Measurements from ENCODE around the gene TRERF1.
A peak's percentile ranks its signal among the peaks of the same experiment; 100 is the strongest.

TRERF1 gene

DNA sequence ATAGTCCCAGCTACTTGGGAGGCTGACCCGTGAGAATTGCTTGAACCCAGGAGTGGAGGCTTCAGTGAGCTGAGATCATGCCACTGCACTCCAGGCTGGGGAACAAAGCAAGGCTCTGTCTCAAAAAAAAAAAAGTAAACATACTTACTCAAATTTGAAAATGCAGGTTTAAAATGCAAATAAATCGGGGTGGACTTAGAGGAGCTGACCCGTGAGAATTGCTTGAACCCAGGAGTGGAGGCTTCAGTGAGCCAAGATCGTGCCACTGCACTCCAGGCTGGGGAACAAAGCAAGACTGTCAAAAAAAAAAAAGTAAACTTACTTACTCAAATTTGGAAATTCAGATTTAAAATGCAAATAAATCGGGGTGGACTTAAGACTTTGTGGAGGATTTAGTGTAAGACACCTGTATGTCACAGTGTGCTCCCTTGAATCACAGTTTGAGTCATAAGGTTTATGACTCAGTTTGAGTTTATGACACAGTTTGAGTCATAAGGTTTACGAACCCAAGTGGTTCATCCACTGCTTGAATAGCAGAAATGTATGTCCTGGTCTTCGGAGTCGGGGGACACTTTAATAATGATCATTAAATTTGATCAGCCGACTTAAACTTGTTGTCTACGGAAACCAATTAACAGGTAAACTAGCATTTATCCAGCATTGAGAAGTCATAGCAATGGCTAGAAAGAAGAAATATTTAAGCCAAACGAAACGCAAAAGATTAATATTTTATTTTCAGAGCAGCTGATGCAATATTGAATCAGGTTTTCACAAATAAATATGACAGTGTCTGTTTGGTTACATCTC lies 227.3 kb downstream of the TRERF1 start:
- H3K4me3 ChIP-seq (ENCODE audit: low read depth, low read length), result no peak overlapping the region
- H3K9me3 ChIP-seq (ENCODE audit: control insufficient read depth, insufficient read depth, low read depth, low read length), result no peaks in the 10 kb centered on the region
- ChIA-PET CTCF (interaction anchor here (0.8 to 5.2 kb wide), 3 partner anchors 10 to 323 kb away, joined by 3 to 46 read pairs (median 21); no protein-coding TSS in a partner anchor), POLR2A (interaction anchor here (0.6 to 0.7 kb wide), 2 partner anchors 54 to 437 kb away, joined by 3 read pairs; partner anchors contain the start of gene TOMM6)
- H3K27ac ChIP-seq (ENCODE audit: extremely low read depth, low read depth, low read length), result 0 out of 2 replicates have a peak overlapping the region, but pooled peaks have one; percentile 6
- peaks cover 16% of the 10 kb centered on the region for H3K4me1 ChIP-seq (ENCODE audit: control insufficient read depth, insufficient read depth, low read length)
- no peaks in the 10 kb centered on the region for H3K36me3 ChIP-seq (ENCODE audit: control insufficient read depth in 2 of 2, insufficient read depth in 1 of 2, low read length in 2 of 2)
- TF ChIP-seq ZNF335 (tag by site-specific recombination; conservative IDR thresholded peaks at IDR 0.05) (peak; percentile 68), ZNF10 (tag by site-specific recombination; IDR thresholded peaks at IDR 0.05) (peak; percentile 72; the same call in 1 of the 2 replicates), KLF16 (tag by site-specific recombination; IDR thresholded peaks at IDR 0.05) (no peak), WT1 (tag by site-specific recombination; IDR thresholded peaks at IDR 0.05) (0 out of 2 replicates have a peak, but pooled peaks have one; percentile 10), ZNF600 (tag by site-specific recombination; IDR thresholded peaks at IDR 0.05) (0 out of 2 replicates have a peak, but pooled peaks have one; percentile 28), ZXDB (tag by site-specific recombination; IDR thresholded peaks at IDR 0.05) (0 out of 2 replicates have a peak, but pooled peaks have one; percentile 24), PRDM1 (tag by site-specific recombination; IDR thresholded peaks at IDR 0.05) (no peak), ZNF280C (tag by site-specific recombination; IDR thresholded peaks at IDR 0.05) (no peak), ZNF18 (tag by site-specific recombination; IDR thresholded peaks at IDR 0.05) (no peak), ZNF398 (tag by site-specific recombination; IDR thresholded peaks at IDR 0.05) (no peak; the same call in 1 of the 2 replicates), ZNF324 (tag by site-specific recombination; IDR thresholded peaks at IDR 0.05) (no peak), INSM2 (tag by site-specific recombination; IDR thresholded peaks at IDR 0.05) (peak; percentile 54; the same call in 1 of the 2 replicates), OVOL3 (tag by site-specific recombination; IDR thresholded peaks at IDR 0.05) (no peak), KLF8 (tag by site-specific recombination; IDR thresholded peaks at IDR 0.05) (0 out of 2 replicates have a peak, but pooled peaks have one; percentile 43), ZNF184 (tag by site-specific recombination; IDR thresholded peaks at IDR 0.05) (no peak), SP7 (tag by site-specific recombination; IDR thresholded peaks at IDR 0.05) (peak; percentile 66; the same call in 1 of the 2 replicates), ZNF155 (tag by site-specific recombination; IDR thresholded peaks at IDR 0.05) (no peak), ZNF19 (tag by site-specific recombination; IDR thresholded peaks at IDR 0.05; ENCODE audit: low read depth) (no peak), ZNF692 (tag by site-specific recombination; IDR thresholded peaks at IDR 0.05) (peak; percentile 49), ZNF558 (tag by site-specific recombination; IDR thresholded peaks at IDR 0.05) (peak; percentile 62; the same call in 1 of the 2 replicates), ZNF521 (tag by site-specific recombination; IDR thresholded peaks at IDR 0.05) (no peak), ZNF24 (tag by site-specific recombination; IDR thresholded peaks at IDR 0.05) (peak; percentile 70; the same call in 1 of the 2 replicates), ZNF660 (tag by site-specific recombination; IDR thresholded peaks at IDR 0.05) (peak; percentile 63)
- TF ChIP-seq, protein P1, sequence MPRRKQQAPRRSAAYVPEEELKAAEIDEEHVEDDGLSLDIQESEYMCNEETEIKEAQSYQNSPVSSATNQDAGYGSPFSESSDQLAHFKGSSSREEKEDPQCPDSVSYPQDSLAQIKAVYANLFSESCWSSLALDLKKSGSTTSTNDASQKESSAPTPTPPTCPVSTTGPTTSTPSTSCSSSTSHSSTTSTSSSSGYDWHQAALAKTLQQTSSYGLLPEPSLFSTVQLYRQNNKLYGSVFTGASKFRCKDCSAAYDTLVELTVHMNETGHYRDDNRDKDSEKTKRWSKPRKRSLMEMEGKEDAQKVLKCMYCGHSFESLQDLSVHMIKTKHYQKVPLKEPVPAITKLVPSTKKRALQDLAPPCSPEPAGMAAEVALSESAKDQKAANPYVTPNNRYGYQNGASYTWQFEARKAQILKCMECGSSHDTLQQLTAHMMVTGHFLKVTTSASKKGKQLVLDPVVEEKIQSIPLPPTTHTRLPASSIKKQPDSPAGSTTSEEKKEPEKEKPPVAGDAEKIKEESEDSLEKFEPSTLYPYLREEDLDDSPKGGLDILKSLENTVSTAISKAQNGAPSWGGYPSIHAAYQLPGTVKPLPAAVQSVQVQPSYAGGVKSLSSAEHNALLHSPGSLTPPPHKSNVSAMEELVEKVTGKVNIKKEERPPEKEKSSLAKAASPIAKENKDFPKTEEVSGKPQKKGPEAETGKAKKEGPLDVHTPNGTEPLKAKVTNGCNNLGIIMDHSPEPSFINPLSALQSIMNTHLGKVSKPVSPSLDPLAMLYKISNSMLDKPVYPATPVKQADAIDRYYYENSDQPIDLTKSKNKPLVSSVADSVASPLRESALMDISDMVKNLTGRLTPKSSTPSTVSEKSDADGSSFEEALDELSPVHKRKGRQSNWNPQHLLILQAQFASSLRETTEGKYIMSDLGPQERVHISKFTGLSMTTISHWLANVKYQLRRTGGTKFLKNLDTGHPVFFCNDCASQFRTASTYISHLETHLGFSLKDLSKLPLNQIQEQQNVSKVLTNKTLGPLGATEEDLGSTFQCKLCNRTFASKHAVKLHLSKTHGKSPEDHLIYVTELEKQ (tag by site-specific recombination; IDR thresholded peaks at IDR 0.05; ENCODE audit: borderline replicate concordance), result peak; percentile 58; the same call in 1 of the 2 replicates
